Uterus (tissue), 4 donors: ENCODE measurements around the gene C20orf204. TPM values are rescaled to one million over a fixed set of nuclear protein-coding genes. Genes with fewer than 3 reads are reported as not detected.

Experiments
- DNase-seq, 2 donors: peaks; one replicate each; pipeline ENCODE4 v3.0.0-alpha.2; 2019 to 2020
- H3K27ac ChIP-seq, 2 donors: fragments of 200-600 bp; sonication (generic); 1 replicate in 1 of 2; 2 replicates in 1 of 2; pipeline ENCODE4 v1.5.1; 2016 to 2018
- H3K27me3 ChIP-seq, 2 donors: fragments of 200-600 bp; sonication (generic); one replicate each; pipeline ENCODE4 v1.5.1; 2018 to 2019; ENCODE audit warnings: control low read depth in 1 of 2
- H3K36me3 ChIP-seq, 2 donors: fragments of 200-600 bp; sonication (generic); one replicate each; pipeline ENCODE4 v1.5.1; 2019; ENCODE audit warnings: control low read depth in 1 of 2
- H3K4me1 ChIP-seq, 2 donors: fragments of 200-600 bp; sonication (generic); one replicate each; pipeline ENCODE4 v1.5.1; 2018 to 2019; ENCODE audit warnings: control low read depth in 1 of 2
- H3K4me3 ChIP-seq, 2 donors: fragments of 200-600 bp; sonication (generic); 1 replicate in 1 of 2; 2 replicates in 1 of 2; pipeline ENCODE4 v1.5.1; 2018 to 2019; ENCODE audit warnings: mild to moderate bottlenecking in 1 of 2
- H3K9me3 ChIP-seq, 2 donors: fragments of 200-600 bp; sonication (generic); one replicate each; pipeline ENCODE4 v1.5.1; 2019; ENCODE audit warnings: control low read depth in 1 of 2
- POLR2A ChIP-seq, 2 donors: fragments of 450-650 bp; IDR thresholded peaks; one replicate each; pipeline ENCODE4 v1.6.1; 2016; ENCODE audit warnings: antibody characterized with exemption in 2 of 2, mild to moderate bottlenecking in 1 of 2, moderate library complexity in 1 of 2
- intact Hi-C: fragments of 100-400 bp; cut with DNase I; formaldehyde crosslinking; loops from one replicate; pipeline ENCODE4 v1.15.1; 2023; ENCODE audit warnings: low total_unique reads
- total RNA-seq, 4 donors: library from RNA; depleted of rRNA in 3 of 4; stranded (reverse); fragments of >200 nt in 3 of 4; gene quantifications; one replicate each; pipeline versions ENCODE4 v1.1.0 to v1.2.4, GENCODE V29; 2014 to 2023
- TF ChIP-seq, protein P1 (sequence below), 4 experiments: fragments of 200-600 bp in 2 of 4; fragments of 450-650 bp in 2 of 4; sonication (generic) in 2 of 4; IDR thresholded peaks; one replicate each; pipeline ENCODE4 v1.5.1; 2016 to 2019; ENCODE audit warnings: antibody characterized with exemption in 4 of 4, mild to moderate bottlenecking in 2 of 4, moderate library complexity in 1 of 4
- donor health status: DM: yes; HTN: yes; CAD: no.

Gene C20orf204
- total RNA-seq = 1 to 10 TPM in 2 of 4 donors, under 1 TPM in 1, not detected in 1; 0.26 to 2.9 (median 1.9) TPM

DNA sequence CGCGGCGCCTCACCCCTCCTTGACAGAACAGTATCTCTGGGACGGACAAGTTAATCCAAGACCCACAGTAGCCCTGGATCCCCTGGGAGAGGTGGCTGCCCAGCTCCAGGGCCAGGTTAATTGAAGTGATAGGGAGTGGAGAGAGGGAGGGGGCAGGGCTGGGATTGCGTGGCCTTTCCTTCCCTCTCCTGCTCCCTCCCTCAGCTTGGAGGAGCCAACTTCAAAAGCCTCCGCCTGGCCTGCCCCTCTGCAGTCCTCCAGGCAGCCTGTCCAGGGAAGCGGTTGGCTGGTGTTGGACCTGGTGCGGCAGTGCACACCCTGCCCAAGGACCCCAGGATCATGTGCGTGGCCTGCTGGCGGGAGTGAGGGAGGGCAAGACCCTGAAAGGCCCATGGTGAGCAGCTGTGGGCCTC lies at the start of gene C20orf204:
C20orf204 (plus strand) TSS at position 250 of the 413 bp plus-strand sequence; CDS start at position 392, 142 bp downstream.
- Histone ChIP-seq H3K36me3 (no peaks in the 10 kb centered on the region), H3K27me3 (peaks cover 0 to 27% of the 10 kb centered on the region in 2 donors), H3K4me1 (peaks cover 0 to 16% of the 10 kb centered on the region in 2 donors), H3K27ac (no peak within 1 kb of the TSS), H3K9me3 (no peaks in the 10 kb centered on the region), H3K4me3 (no peak within 1 kb of the TSS)
- DNase-seq = no peak
- no peak for TF ChIP-seq POLR2A (IDR thresholded peaks at IDR 0.05)
- TF ChIP-seq, protein P1, sequence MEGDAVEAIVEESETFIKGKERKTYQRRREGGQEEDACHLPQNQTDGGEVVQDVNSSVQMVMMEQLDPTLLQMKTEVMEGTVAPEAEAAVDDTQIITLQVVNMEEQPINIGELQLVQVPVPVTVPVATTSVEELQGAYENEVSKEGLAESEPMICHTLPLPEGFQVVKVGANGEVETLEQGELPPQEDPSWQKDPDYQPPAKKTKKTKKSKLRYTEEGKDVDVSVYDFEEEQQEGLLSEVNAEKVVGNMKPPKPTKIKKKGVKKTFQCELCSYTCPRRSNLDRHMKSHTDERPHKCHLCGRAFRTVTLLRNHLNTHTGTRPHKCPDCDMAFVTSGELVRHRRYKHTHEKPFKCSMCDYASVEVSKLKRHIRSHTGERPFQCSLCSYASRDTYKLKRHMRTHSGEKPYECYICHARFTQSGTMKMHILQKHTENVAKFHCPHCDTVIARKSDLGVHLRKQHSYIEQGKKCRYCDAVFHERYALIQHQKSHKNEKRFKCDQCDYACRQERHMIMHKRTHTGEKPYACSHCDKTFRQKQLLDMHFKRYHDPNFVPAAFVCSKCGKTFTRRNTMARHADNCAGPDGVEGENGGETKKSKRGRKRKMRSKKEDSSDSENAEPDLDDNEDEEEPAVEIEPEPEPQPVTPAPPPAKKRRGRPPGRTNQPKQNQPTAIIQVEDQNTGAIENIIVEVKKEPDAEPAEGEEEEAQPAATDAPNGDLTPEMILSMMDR (IDR thresholded peaks at IDR 0.05) = no peak
- intact Hi-C loops = no loop called here

DNA sequence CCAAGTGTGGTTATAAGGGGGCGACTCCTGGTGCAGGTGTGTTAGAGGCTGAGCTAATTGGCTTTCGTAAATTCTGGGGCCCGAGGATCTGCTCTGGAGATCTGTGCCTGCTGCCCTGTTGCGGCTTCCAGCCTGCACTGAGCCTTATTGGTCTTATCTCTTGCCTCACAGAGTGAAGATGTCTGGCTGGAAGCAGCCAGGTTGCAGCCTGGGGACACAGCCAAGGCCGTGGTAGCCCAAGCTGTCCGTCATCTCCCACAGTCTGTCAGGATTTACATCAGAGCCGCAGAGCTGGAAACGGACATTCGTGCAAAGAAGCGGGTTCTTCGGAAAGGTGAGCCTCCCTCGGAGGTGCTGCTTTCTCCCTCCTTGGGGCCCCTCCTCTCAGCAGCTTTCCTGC lies 35.1 kb upstream of the C20orf204 start:
- intact Hi-C loops = no loop called here
- Histone ChIP-seq H3K4me1 (no peaks in the 10 kb centered on the region), H3K4me3 (no peak overlapping the region), H3K27me3 (no peaks in the 10 kb centered on the region), H3K36me3 (no peaks in the 10 kb centered on the region), H3K9me3 (no peaks in the 10 kb centered on the region), H3K27ac (no peak overlapping the region)
- no peak for TF ChIP-seq POLR2A (IDR thresholded peaks at IDR 0.05)
- TF ChIP-seq, protein P1 (IDR thresholded peaks at IDR 0.05) = no peak
- DNase-seq = no peak

GRCh38 chr20:64001607-64002011 lies 34.4 kb upstream of the C20orf204 start:
- H3K4me1 ChIP-seq = no peaks in the 10 kb centered on the region
- H3K9me3 ChIP-seq = no peaks in the 10 kb centered on the region
- no peak overlapping the region for H3K27ac ChIP-seq
- no peak overlapping the region for H3K4me3 ChIP-seq
- intact Hi-C loops = no loop called here
- TF ChIP-seq, protein P1 (IDR thresholded peaks at IDR 0.05) = no peak
- TF ChIP-seq POLR2A (IDR thresholded peaks at IDR 0.05) = no peak
- no peaks in the 10 kb centered on the region for H3K36me3 ChIP-seq
- DNase-seq = no peak
- H3K27me3 ChIP-seq = no peaks in the 10 kb centered on the region

DNA sequence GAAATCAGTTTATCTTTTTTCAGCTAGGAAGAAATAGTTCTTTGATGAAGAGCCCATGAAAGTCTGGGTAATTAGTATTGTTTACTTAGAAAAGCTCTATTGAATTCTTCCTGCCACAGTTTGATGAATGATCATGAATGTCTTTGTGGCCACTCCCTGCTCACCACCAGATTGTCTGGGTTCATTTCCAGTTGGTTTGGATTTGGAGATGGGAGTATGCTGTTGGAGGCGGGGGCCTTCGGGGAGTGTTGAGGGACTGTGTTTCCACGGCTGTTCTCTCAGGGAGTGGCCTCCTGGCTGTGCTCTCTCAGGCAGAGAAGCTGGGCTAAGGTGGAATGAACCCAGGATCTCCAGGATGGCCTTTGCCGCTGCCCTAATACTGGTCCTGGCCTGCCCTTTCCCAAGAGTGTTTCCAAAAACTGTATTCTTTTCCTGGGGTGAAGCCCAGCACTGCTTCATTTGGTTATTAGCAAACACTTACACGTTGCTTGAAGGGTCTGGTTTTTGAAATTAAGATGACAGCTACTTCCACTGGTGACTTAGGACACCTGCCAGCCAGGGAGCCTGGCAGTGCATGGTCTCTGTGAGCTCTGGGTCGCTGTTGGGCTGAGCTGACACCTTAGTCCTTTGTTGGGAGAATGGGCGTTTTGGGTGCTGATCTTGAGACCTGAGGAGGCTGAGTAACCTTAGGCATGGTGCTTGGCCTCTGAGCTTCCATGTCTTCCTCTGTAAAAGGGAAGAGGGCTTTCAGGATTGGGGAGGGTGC lies 31.8 kb upstream of the C20orf204 start:
- no peak for DNase-seq
- H3K4me3 ChIP-seq = no peak overlapping the region
- no peaks in the 10 kb centered on the region for H3K9me3 ChIP-seq
- no peaks in the 10 kb centered on the region for H3K27me3 ChIP-seq
- no peaks in the 10 kb centered on the region for H3K36me3 ChIP-seq
- no peak overlapping the region for H3K27ac ChIP-seq
- H3K4me1 ChIP-seq = no peaks in the 10 kb centered on the region
- intact Hi-C loops = no loop called here
- no peak for TF ChIP-seq POLR2A (IDR thresholded peaks at IDR 0.05)
- TF ChIP-seq, protein P1 (IDR thresholded peaks at IDR 0.05) = no peak

DNA sequence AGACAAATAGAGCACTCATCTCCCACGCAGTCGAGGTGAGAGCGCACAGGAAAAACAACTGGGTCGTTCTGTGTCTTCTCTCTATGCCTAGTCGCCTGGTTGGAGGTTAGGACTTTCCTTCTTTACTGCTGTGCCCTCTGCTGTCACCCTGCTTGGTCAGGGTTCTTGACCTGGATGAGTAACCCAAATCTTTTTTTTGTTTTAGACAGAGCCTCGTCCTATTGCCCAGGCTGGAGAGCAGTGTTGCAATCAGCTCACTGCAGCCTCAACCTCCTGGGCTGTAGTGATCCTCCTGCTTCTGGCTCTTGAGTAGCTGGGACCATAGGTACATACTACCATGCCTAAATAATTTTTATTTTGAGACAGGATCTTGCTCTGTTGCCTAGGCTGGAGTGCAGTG lies 30.6 kb upstream of the C20orf204 start:
- Histone ChIP-seq H3K4me1 (no peaks in the 10 kb centered on the region), H3K36me3 (no peaks in the 10 kb centered on the region), H3K9me3 (no peaks in the 10 kb centered on the region), H3K27me3 (no peaks in the 10 kb centered on the region), H3K4me3 (no peak overlapping the region), H3K27ac (no peak overlapping the region)
- no peak for DNase-seq
- TF ChIP-seq, protein P1 (IDR thresholded peaks at IDR 0.05) = no peak
- TF ChIP-seq POLR2A (IDR thresholded peaks at IDR 0.05) = no peak
- intact Hi-C loops = no loop called here
